ENCODE data around the gene TSSK3. TPM values are rescaled to one million over a fixed set of nuclear protein-coding genes. Genes with fewer than 3 reads are reported as not detected.

The TSSK3 gene
- 1 to 10 TPM; 1.8 to 3.6 (median 2.3) TPM for total RNA-seq
- long read RNA-seq, donor 1, partial matches to known transcripts: 0 of 3 reads
- long read RNA-seq, donor 1, other reads (novel, unspliced or antisense): 3 of 3 reads
- long read RNA-seq, donor 2: 0 reads

GRCh38 chr1:32362474-32363313 is at the start of gene TSSK3, which contains the start of gene FAM229A:
TSS of gene TSSK3 (plus strand) at chr1:32362539. CDS start at chr1:32362702, 163 bp downstream.
TSS of gene FAM229A (minus strand) at chr1:32362485. CDS start at chr1:32362091, 394 bp downstream.
- TF ChIP-seq CTCF (IDR thresholded peaks at IDR 0.05): no peak
- peak in 1 of 3 donors; percentile 29 for DNase-seq
- intact Hi-C loops (cut with DNase I, micrococcal nuclease): no loop called here

GRCh38 chr1:32316903-32317277 is 45.4 kb upstream of the TSSK3 start:
- Histone ChIP-seq H3K4me3 (no peak overlapping the region), H3K36me3 (ENCODE audit: low read depth) (no peaks in the 10 kb centered on the region), H3K9me3 (no peaks in the 10 kb centered on the region), H3K4me1 (ENCODE audit: low read depth) (peaks cover 24% of the 10 kb centered on the region)
- ATAC-seq (no peak), DNase-seq (no peak)
- intact Hi-C loops (cut with DNase I, micrococcal nuclease): no loop called here
- no peak for TF ChIP-seq CTCF (IDR thresholded peaks at IDR 0.05)

More at GRCh38 chr1:32362474-32363313, at the start of gene TSSK3, which contains the start of gene FAM229A:
- Histone ChIP-seq H3K4me1 (ENCODE audit: low read depth) (peaks cover 17% of the 10 kb centered on the region), H3K4me3 (no peak within 1 kb of the TSS), H3K9me3 (no peaks in the 10 kb centered on the region), H3K36me3 (ENCODE audit: low read depth) (peaks cover 3% of the 10 kb centered on the region)
- no peak for ATAC-seq

- peaks cover 36% of the 10 kb centered on the region for H3K4me1 ChIP-seq (ENCODE audit: low read depth)
Observed at GRCh38 chr1:32318127-32318869, 44.0 kb upstream of the TSSK3 start.

GRCh38 chr1:32321712-32322291 is 40.5 kb upstream of the TSSK3 start:
- ATAC-seq (peak; percentile 95), DNase-seq (peak; percentile 80 to 91 (median 85))
- no peak for TF ChIP-seq CTCF (IDR thresholded peaks at IDR 0.05)
- Histone ChIP-seq H3K4me1 (ENCODE audit: low read depth) (peaks cover 36% of the 10 kb centered on the region), H3K9me3 (no peaks in the 10 kb centered on the region), H3K4me3 (no peak overlapping the region), H3K36me3 (ENCODE audit: low read depth) (no peaks in the 10 kb centered on the region)
- intact Hi-C loops (cut with DNase I, micrococcal nuclease): no loop called here

More at GRCh38 chr1:32318127-32318869, 44.0 kb upstream of the TSSK3 start:
- TF ChIP-seq CTCF (IDR thresholded peaks at IDR 0.05): no peak
- ATAC-seq: no peak
- no peak overlapping the region for H3K4me3 ChIP-seq
- no peak for DNase-seq
- no peaks in the 10 kb centered on the region for H3K36me3 ChIP-seq (ENCODE audit: low read depth)
- H3K9me3 ChIP-seq: no peaks in the 10 kb centered on the region
- intact Hi-C loops (cut with DNase I, micrococcal nuclease): no loop called here

GRCh38 chr1:32327204-32327603 is 35.1 kb upstream of the TSSK3 start:
- no peak for DNase-seq
- no peak for ATAC-seq
- no peaks in the 10 kb centered on the region for H3K36me3 ChIP-seq (ENCODE audit: low read depth)
- intact Hi-C loops (cut with DNase I, micrococcal nuclease): no loop called here
- no peak for TF ChIP-seq CTCF (IDR thresholded peaks at IDR 0.05)
- H3K9me3 ChIP-seq: no peaks in the 10 kb centered on the region
- peaks cover 12% of the 10 kb centered on the region for H3K4me1 ChIP-seq (ENCODE audit: low read depth)
- no peak overlapping the region for H3K4me3 ChIP-seq

Data from mucosa of descending colon (tissue), 3 donors.